Measurements from ENCODE around the gene CYTH1. TPM values are rescaled to one million over a fixed set of nuclear protein-coding genes. Genes with fewer than 3 reads are reported as not detected.

Gene CYTH1
- total and polyA plus RNA-seq, 3 experiments from 2014 or later, result 115 to 279 (median 129) TPM

DNA sequence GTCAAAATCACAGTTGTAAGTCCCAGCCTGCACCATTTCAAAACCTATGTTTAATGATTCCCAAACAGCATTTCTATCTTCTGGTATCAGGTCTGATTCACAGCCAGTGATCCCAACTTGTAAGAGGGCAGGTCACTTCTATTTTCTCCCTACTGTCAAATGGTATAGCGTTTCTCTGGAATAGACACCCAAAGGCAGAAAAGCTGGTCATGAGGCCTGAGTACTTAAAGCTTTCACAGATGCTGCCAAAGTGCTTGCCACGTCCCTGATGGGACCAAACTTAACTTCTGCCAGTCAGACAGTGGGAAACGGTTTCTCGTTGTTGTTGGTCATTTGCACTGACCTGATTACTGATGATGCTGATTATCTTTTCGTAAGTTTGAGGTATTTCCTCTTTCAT lies 43.4 kb downstream of the CYTH1 start:
- DNase-seq, result no peak
- Histone ChIP-seq H3K27me3 (ENCODE audit: insufficient read depth, low read length, poor library complexity, severe bottlenecking) (no peaks in the 10 kb centered on the region), H3K36me3 (ENCODE audit: insufficient read depth, low read length) (peaks cover 3% of the 10 kb centered on the region), H3K27ac (ENCODE audit: low read depth, low read length) (no peak overlapping the region), H3K4me1 (ENCODE audit: insufficient read depth, low read length) (peaks cover 93% of the 10 kb centered on the region), H3K4me3 (ENCODE audit: low read length) (no peak overlapping the region), H3K9me3 (ENCODE audit: low read length) (no peaks in the 10 kb centered on the region)
- Mint-ChIP-seq H3K36me3 (peaks cover 4 to 41% (median 11%) of the 10 kb centered on the region in 3 donors), H3K9me3 (peaks cover 0 to 2% (median 0%) of the 10 kb centered on the region in 5 donors), H3K4me3 (peak overlapping the region; percentile 6 to 94 (median 60)), H3K4me1 (peaks cover 89 to 98% (median 97%) of the 10 kb centered on the region in 3 donors), H3K27me3 (peaks cover 0 to 5% of the 10 kb centered on the region in 2 donors), H3K27ac (peak overlapping the region in 7 of 8 donors; percentile 17 to 89 (median 75))
- ChIA-PET CTCF (interaction anchor here (2.4 kb wide), 1 partner anchor 9 kb away, joined by 17 read pairs; no protein-coding TSS in a partner anchor), POLR2A (interaction anchor here (4.1 kb wide), 1 partner anchor 10 kb away, joined by 11 read pairs; no protein-coding TSS in a partner anchor)

DNA sequence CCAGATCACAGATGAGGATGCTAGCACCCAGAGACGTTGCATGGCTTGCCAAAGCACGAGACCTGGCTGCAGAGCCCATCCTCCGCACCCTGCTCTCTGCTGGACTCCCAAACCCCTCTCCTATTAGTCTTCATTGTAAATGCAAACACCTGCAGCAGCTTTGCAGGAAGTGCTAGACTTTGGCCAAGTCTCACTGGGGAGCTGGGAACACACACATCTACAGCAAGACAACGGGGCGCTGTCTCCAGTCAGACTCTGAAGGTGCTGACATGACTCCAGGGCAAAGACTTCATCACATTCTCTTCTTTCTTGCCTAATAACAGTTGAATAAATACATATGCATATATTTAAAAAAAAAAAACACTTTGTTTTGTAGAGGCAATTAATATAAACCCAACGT lies 43.8 kb downstream of the CYTH1 start:
- Histone ChIP-seq H3K27ac (ENCODE audit: low read depth, low read length) (no peak overlapping the region), H3K4me1 (ENCODE audit: insufficient read depth, low read length) (peaks cover 93% of the 10 kb centered on the region), H3K27me3 (ENCODE audit: insufficient read depth, low read length, poor library complexity, severe bottlenecking) (no peaks in the 10 kb centered on the region), H3K9me3 (ENCODE audit: low read length) (no peaks in the 10 kb centered on the region), H3K4me3 (ENCODE audit: low read length) (no peak overlapping the region), H3K36me3 (ENCODE audit: insufficient read depth, low read length) (no peaks in the 10 kb centered on the region)
- ChIA-PET CTCF (interaction anchor here (1.7 to 2.4 kb wide), 2 partner anchors 9 to 47 kb away, joined by 5 to 17 read pairs; no protein-coding TSS in a partner anchor), POLR2A (interaction anchor here (0.8 to 4.1 kb wide), 3 partner anchors 11 to 31 kb away, joined by 4 to 11 read pairs (median 5); no protein-coding TSS in a partner anchor)
- H3K4me1 Mint-ChIP-seq, result peaks cover 89 to 98% (median 97%) of the 10 kb centered on the region in 3 donors
- no peak for DNase-seq
- H3K36me3 Mint-ChIP-seq, result peaks cover 3 to 40% (median 14%) of the 10 kb centered on the region in 3 donors
- H3K9me3 Mint-ChIP-seq, result peaks cover 0 to 2% (median 0%) of the 10 kb centered on the region in 5 donors
- peak overlapping the region; percentile 42 to 95 (median 89) for H3K4me3 Mint-ChIP-seq
- H3K27ac Mint-ChIP-seq, result peak overlapping the region in 7 of 8 donors; percentile 21 to 90 (median 74)
- H3K27me3 Mint-ChIP-seq, result peaks cover 0 to 5% of the 10 kb centered on the region in 2 donors

GRCh38 chr17:78737332-78737731 lies 44.7 kb downstream of the CYTH1 start:
- DNase-seq, result no peak
- Histone ChIP-seq H3K4me3 (ENCODE audit: low read length) (peak overlapping the region; percentile 79), H3K27ac (ENCODE audit: low read depth, low read length) (no peak overlapping the region), H3K27me3 (ENCODE audit: insufficient read depth, low read length, poor library complexity, severe bottlenecking) (no peaks in the 10 kb centered on the region), H3K4me1 (ENCODE audit: insufficient read depth, low read length) (peaks cover 93% of the 10 kb centered on the region), H3K36me3 (ENCODE audit: insufficient read depth, low read length) (no peaks in the 10 kb centered on the region), H3K9me3 (ENCODE audit: low read length) (no peaks in the 10 kb centered on the region)
- CTCF ChIA-PET, result interaction anchor here (0.7 to 2.4 kb wide), 7 partner anchors 10 to 62 kb away, joined by 3 to 17 read pairs (median 5); no protein-coding TSS in a partner anchor
- Mint-ChIP-seq H3K4me3 (peak overlapping the region; percentile 83 to 95 (median 90)), H3K36me3 (peaks cover 0 to 38% (median 15%) of the 10 kb centered on the region in 3 donors), H3K27ac (peak overlapping the region; percentile 68 to 93 (median 88)), H3K4me1 (peaks cover 89 to 97% (median 97%) of the 10 kb centered on the region in 3 donors), H3K27me3 (peaks cover 0 to 5% of the 10 kb centered on the region in 2 donors), H3K9me3 (no peaks in the 10 kb centered on the region)
- POLR2A ChIA-PET, result interaction anchor here (2.0 to 4.1 kb wide), 2 partner anchors 12 to 32 kb away, joined by 4 to 11 read pairs; no protein-coding TSS in a partner anchor

DNA sequence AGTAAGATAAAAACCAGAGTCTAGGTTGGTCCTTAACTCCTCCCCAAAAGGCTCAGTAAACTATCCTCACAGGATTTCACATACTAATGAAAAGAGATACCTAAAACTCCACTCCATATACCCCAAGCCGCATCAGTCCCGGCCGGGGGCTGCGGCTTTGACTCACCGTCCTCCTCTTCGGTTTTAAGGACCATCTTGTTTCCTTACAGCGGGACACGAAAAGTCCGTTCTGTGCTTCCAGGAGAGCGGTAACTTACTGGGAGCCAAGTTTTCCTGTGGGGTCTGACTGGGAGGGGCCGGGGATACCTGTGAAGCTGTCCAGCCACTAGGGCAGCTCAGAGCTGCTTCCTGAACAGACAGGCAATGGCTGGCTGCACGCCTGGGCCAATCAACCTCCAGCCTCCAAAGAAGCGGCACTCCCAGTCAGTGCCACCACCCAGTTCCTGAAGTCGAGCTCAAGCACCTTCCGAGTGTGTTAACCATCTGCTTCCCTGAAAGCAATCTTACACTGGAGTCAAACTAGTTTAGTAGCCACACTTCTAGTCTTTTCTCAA lies 45.5 kb downstream of the CYTH1 start:
- Mint-ChIP-seq H3K4me1 (peaks cover 89 to 97% (median 97%) of the 10 kb centered on the region in 3 donors), H3K9me3 (no peaks in the 10 kb centered on the region), H3K4me3 (peak overlapping the region; percentile 83 to 95 (median 90)), H3K27ac (peak overlapping the region; percentile 82 to 93 (median 90)), H3K27me3 (peaks cover 0 to 4% of the 10 kb centered on the region in 2 donors), H3K36me3 (peaks cover 0 to 37% (median 15%) of the 10 kb centered on the region in 3 donors)
- H3K27me3 ChIP-seq (ENCODE audit: insufficient read depth, low read length, poor library complexity, severe bottlenecking), result no peaks in the 10 kb centered on the region
- DNase-seq, result peak; percentile 48 to 80 (median 71)
- H3K9me3 ChIP-seq (ENCODE audit: low read length), result no peaks in the 10 kb centered on the region
- H3K27ac ChIP-seq (ENCODE audit: low read depth, low read length), result peak overlapping the region; percentile 53
- ChIA-PET CTCF (interaction anchor here (0.7 to 2.4 kb wide), 8 partner anchors 11 to 63 kb away, joined by 3 to 17 read pairs (median 5); no protein-coding TSS in a partner anchor), POLR2A (interaction anchor here (2.0 to 4.1 kb wide), 2 partner anchors 12 to 32 kb away, joined by 4 to 11 read pairs; no protein-coding TSS in a partner anchor)
- H3K4me3 ChIP-seq (ENCODE audit: low read length), result peak overlapping the region; percentile 79
- no peaks in the 10 kb centered on the region for H3K36me3 ChIP-seq (ENCODE audit: insufficient read depth, low read length)
- H3K4me1 ChIP-seq (ENCODE audit: insufficient read depth, low read length), result peaks cover 93% of the 10 kb centered on the region

- Histone ChIP-seq H3K27ac (ENCODE audit: low read depth, low read length) (peak overlapping the region; percentile 53), H3K27me3 (ENCODE audit: insufficient read depth, low read length, poor library complexity, severe bottlenecking) (no peaks in the 10 kb centered on the region), H3K4me1 (ENCODE audit: insufficient read depth, low read length) (peaks cover 91% of the 10 kb centered on the region), H3K9me3 (ENCODE audit: low read length) (no peaks in the 10 kb centered on the region), H3K4me3 (ENCODE audit: low read length) (peak overlapping the region; percentile 79), H3K36me3 (ENCODE audit: insufficient read depth, low read length) (no peaks in the 10 kb centered on the region)
- ChIA-PET POLR2A (interaction anchor here (0.5 to 4.1 kb wide), 3 partner anchors 10 to 33 kb away, joined by 3 to 11 read pairs (median 4); no protein-coding TSS in a partner anchor), CTCF (interaction anchor here (0.7 to 2.4 kb wide), 7 partner anchors 10 to 64 kb away, joined by 3 to 17 read pairs (median 5); no protein-coding TSS in a partner anchor)
- Mint-ChIP-seq H3K4me1 (peaks cover 89 to 97% (median 96%) of the 10 kb centered on the region in 3 donors), H3K27me3 (peaks cover 0 to 3% of the 10 kb centered on the region in 2 donors), H3K4me3 (peak overlapping the region; percentile 83 to 95 (median 90)), H3K9me3 (no peaks in the 10 kb centered on the region), H3K27ac (peak overlapping the region; percentile 82 to 93 (median 90)), H3K36me3 (peaks cover 0 to 37% (median 15%) of the 10 kb centered on the region in 3 donors)
- DNase-seq, result peak in 2 of 5 donors; percentile 52 to 57
These were observed 46.1 kb downstream of the CYTH1 start for GRCh38 chr17:78735832-78736525.

GRCh38 chr17:78734793-78735641 lies 47.1 kb downstream of the CYTH1 start:
- peak overlapping the region; percentile 12 to 93 (median 90) for H3K27ac Mint-ChIP-seq
- H3K4me1 ChIP-seq (ENCODE audit: insufficient read depth, low read length), result peaks cover 86% of the 10 kb centered on the region
- DNase-seq, result no peak
- POLR2A ChIA-PET, result interaction anchor here (0.5 to 4.1 kb wide), 2 partner anchors 9 to 14 kb away, joined by 3 to 11 read pairs; no protein-coding TSS in a partner anchor
- peak overlapping the region; percentile 79 for H3K4me3 ChIP-seq (ENCODE audit: low read length)
- H3K36me3 Mint-ChIP-seq, result peaks cover 0 to 31% (median 11%) of the 10 kb centered on the region in 3 donors
- no peak overlapping the region for H3K27ac ChIP-seq (ENCODE audit: low read depth, low read length)
- H3K9me3 ChIP-seq (ENCODE audit: low read length), result no peaks in the 10 kb centered on the region
- no peaks in the 10 kb centered on the region for H3K36me3 ChIP-seq (ENCODE audit: insufficient read depth, low read length)
- peak overlapping the region; percentile 83 to 95 (median 90) for H3K4me3 Mint-ChIP-seq
- no peaks in the 10 kb centered on the region for H3K9me3 Mint-ChIP-seq
- H3K4me1 Mint-ChIP-seq, result peaks cover 84 to 92% (median 92%) of the 10 kb centered on the region in 3 donors
- H3K27me3 ChIP-seq (ENCODE audit: insufficient read depth, low read length, poor library complexity, severe bottlenecking), result no peaks in the 10 kb centered on the region
- H3K27me3 Mint-ChIP-seq, result peaks cover 0 to 3% of the 10 kb centered on the region in 2 donors
- CTCF ChIA-PET, result interaction anchor here (0.7 kb wide), 1 partner anchor 50 kb away, joined by 3 read pairs; no protein-coding TSS in a partner anchor

DNA sequence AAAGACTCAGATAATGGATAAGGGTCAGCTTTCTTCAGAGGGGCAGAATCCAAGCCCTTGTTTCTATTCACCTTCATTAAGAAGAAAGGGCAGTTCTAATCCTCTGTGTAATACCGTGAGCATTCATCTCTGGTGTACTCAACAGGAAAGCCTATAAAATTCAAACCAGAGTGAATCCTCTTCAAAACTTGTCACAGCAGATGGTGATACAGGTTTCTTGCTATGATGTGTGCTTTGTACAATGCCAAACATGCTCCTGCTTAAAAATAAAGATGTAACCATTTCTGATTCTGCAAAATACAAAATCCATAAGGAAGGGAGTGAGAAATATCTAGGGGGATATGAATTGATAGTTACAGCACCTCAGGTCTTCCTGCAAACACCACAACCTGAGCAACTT lies 49.7 kb downstream of the CYTH1 start:
- peak overlapping the region in 7 of 8 donors; percentile 31 to 86 (median 73) for H3K27ac Mint-ChIP-seq
- peak overlapping the region in 6 of 7 donors; percentile 8 to 58 (median 34) for H3K4me3 Mint-ChIP-seq
- Histone ChIP-seq H3K4me1 (ENCODE audit: insufficient read depth, low read length) (peaks cover 86% of the 10 kb centered on the region), H3K9me3 (ENCODE audit: low read length) (no peaks in the 10 kb centered on the region), H3K27ac (ENCODE audit: low read depth, low read length) (no peak overlapping the region), H3K36me3 (ENCODE audit: insufficient read depth, low read length) (no peaks in the 10 kb centered on the region), H3K4me3 (ENCODE audit: low read length) (no peak overlapping the region), H3K27me3 (ENCODE audit: insufficient read depth, low read length, poor library complexity, severe bottlenecking) (no peaks in the 10 kb centered on the region)
- peaks cover 0 to 32% (median 4%) of the 10 kb centered on the region in 3 donors for H3K36me3 Mint-ChIP-seq
- ChIA-PET CTCF (interaction anchor here (1.3 kb wide), 1 partner anchor 24 kb away, joined by 4 read pairs; no protein-coding TSS in a partner anchor), POLR2A (no interaction called here)
- H3K27me3 Mint-ChIP-seq, result peaks cover 0 to 1% of the 10 kb centered on the region in 2 donors
- no peaks in the 10 kb centered on the region for H3K9me3 Mint-ChIP-seq
- peaks cover 80 to 91% (median 91%) of the 10 kb centered on the region in 3 donors for H3K4me1 Mint-ChIP-seq
- DNase-seq, result no peak
